ENCODE measurements around the gene CKAP5. TPM values are rescaled to one million over a fixed set of nuclear protein-coding genes. Genes with fewer than 3 reads are reported as not detected.

Gene CKAP5
- total RNA-seq, 1 donor from 2014 or later: 193 TPM

DNA sequence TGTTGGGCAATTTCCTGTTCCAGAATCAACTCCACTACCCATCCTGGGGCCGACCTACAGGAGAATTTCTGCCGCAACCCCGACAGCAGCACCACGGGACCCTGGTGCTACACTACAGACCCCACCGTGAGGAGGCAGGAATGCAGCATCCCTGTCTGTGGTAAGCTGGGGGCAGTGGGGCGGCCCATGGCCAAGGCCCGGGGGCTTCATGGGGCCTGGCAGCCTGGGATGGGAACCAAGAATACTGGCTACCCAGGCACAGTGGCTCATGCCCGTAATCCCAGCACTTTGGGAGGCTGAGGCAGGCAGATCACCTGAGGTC lies 122.8 kb downstream of the CKAP5 start:
- Mint-ChIP-seq H3K36me3 (ENCODE audit: unreplicated experiment) (no peaks in the 10 kb centered on the region), H3K9me3 (ENCODE audit: unreplicated experiment) (no peaks in the 10 kb centered on the region), H3K27ac (ENCODE audit: unreplicated experiment) (no peak overlapping the region), H3K4me3 (ENCODE audit: unreplicated experiment) (no peak overlapping the region), H3K27me3 (ENCODE audit: unreplicated experiment) (peaks cover 13% of the 10 kb centered on the region), H3K4me1 (ENCODE audit: low read depth, unreplicated experiment) (peaks cover 8% of the 10 kb centered on the region)
- DNase-seq: no peak
- TF ChIP-seq, protein P1, sequence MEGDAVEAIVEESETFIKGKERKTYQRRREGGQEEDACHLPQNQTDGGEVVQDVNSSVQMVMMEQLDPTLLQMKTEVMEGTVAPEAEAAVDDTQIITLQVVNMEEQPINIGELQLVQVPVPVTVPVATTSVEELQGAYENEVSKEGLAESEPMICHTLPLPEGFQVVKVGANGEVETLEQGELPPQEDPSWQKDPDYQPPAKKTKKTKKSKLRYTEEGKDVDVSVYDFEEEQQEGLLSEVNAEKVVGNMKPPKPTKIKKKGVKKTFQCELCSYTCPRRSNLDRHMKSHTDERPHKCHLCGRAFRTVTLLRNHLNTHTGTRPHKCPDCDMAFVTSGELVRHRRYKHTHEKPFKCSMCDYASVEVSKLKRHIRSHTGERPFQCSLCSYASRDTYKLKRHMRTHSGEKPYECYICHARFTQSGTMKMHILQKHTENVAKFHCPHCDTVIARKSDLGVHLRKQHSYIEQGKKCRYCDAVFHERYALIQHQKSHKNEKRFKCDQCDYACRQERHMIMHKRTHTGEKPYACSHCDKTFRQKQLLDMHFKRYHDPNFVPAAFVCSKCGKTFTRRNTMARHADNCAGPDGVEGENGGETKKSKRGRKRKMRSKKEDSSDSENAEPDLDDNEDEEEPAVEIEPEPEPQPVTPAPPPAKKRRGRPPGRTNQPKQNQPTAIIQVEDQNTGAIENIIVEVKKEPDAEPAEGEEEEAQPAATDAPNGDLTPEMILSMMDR (IDR thresholded peaks at IDR 0.05; ENCODE audit: partially characterized antibody, unreplicated experiment): no peak

DNA sequence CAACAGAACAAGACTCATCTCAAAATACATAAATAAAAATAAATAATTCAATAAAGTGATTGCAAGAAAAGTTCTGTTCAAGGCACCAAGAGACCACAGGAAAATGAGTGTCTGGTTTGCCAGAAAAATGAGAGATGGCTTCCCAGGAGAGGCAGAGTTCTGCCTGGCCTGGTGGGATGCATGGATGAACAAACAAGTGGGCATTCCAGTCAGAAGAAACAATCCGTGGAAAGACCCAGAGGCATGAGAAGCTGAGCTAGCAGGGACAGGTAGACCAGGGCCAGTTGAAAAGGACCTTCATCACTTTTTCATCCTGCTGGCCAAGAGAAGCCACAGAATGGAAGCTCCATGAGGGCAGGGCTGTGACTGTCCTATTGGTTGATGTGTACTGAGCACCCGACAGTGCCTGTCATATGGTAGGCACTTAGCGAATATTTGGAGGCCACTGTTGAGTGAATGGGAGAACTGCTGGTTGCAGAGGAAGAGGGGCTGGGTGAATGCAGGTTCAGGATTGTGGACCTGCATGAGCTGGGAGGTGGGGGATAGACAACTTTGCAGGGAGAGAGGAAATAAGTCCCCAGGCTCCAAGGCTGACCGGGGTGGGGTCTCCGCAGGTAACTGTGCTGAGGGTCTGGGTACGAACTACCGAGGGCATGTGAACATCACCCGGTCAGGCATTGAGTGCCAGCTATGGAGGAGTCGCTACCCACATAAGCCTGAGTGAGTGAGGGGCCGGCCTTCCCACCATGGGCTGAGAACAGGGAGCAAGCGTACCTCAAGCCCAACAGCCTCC lies 123.3 kb downstream of the CKAP5 start:
- Mint-ChIP-seq H3K36me3 (ENCODE audit: unreplicated experiment) (no peaks in the 10 kb centered on the region), H3K9me3 (ENCODE audit: unreplicated experiment) (no peaks in the 10 kb centered on the region), H3K4me3 (ENCODE audit: unreplicated experiment) (no peak overlapping the region), H3K4me1 (ENCODE audit: low read depth, unreplicated experiment) (peaks cover 8% of the 10 kb centered on the region), H3K27me3 (ENCODE audit: unreplicated experiment) (peaks cover 13% of the 10 kb centered on the region), H3K27ac (ENCODE audit: unreplicated experiment) (no peak overlapping the region)
- DNase-seq: no peak
- TF ChIP-seq, protein P1 (IDR thresholded peaks at IDR 0.05; ENCODE audit: partially characterized antibody, unreplicated experiment): no peak

DNA sequence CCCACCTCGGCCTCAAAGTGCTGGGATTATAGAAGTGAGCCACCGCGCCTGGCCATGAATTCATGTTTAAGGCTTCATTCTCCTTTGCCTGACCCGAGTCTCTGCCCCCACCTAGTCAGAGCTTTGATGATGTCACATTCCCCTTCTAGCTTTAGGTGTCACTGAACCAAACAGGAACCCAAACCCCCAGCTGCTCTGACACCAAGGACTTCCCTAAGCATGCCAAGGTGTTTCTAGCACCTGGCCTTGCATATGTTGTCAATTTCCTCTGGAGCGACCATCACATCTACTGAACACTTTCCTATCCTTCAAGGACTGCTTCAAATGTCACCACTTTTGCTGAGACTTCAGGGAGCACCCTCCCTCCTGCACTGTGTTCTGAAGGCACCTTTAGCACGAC lies 124.8 kb downstream of the CKAP5 start:
- TF ChIP-seq, protein P1 (IDR thresholded peaks at IDR 0.05; ENCODE audit: partially characterized antibody, unreplicated experiment): no peak
- Mint-ChIP-seq H3K4me3 (ENCODE audit: unreplicated experiment) (no peak overlapping the region), H3K27ac (ENCODE audit: unreplicated experiment) (no peak overlapping the region), H3K36me3 (ENCODE audit: unreplicated experiment) (no peaks in the 10 kb centered on the region), H3K9me3 (ENCODE audit: unreplicated experiment) (no peaks in the 10 kb centered on the region), H3K4me1 (ENCODE audit: low read depth, unreplicated experiment) (peaks cover 8% of the 10 kb centered on the region), H3K27me3 (ENCODE audit: unreplicated experiment) (peaks cover 10% of the 10 kb centered on the region)
- DNase-seq: no peak

DNA sequence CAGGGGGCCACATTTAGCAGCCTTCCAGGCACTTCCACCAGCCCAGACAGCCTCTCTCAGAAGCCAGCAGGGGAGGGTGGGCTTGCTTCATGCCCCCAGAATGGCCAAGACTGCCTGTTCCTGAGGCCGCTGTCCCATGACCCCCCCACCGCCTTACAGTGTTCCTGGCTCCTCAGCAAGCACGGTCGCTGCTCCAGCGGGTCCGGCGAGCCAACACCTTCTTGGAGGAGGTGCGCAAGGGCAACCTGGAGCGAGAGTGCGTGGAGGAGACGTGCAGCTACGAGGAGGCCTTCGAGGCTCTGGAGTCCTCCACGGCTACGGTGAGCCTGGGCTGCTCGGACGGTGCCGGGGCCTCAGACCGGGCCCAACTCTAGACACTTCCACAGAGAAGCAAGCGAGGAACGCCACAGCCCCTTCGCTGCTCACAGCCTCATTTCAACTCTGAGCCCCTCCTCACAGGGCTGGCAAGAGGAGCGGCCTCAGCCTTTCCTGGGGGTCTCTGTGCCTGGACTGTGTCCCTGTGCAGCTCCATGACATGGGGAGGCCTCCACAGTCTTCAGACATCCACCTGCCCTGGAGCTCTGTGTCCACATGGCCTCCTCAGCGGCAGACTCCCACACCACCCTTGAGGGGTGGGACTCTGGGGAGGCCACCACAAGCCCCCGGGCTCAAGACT lies 126.4 kb downstream of the CKAP5 start:
- Mint-ChIP-seq H3K36me3 (ENCODE audit: unreplicated experiment) (no peaks in the 10 kb centered on the region), H3K9me3 (ENCODE audit: unreplicated experiment) (no peaks in the 10 kb centered on the region)

More for the DNA sequence above, 126.4 kb downstream of the CKAP5 start:
- Mint-ChIP-seq H3K27me3 (ENCODE audit: unreplicated experiment) (peaks cover 10% of the 10 kb centered on the region), H3K4me1 (ENCODE audit: low read depth, unreplicated experiment) (peaks cover 8% of the 10 kb centered on the region), H3K27ac (ENCODE audit: unreplicated experiment) (no peak overlapping the region), H3K4me3 (ENCODE audit: unreplicated experiment) (no peak overlapping the region)
- TF ChIP-seq, protein P1 (IDR thresholded peaks at IDR 0.05; ENCODE audit: partially characterized antibody, unreplicated experiment): no peak
- no peak for DNase-seq

Data from glutamatergic neuron (in vitro differentiated cells).